Stimulated activated effector memory CD8-positive, alpha-beta T cell treated with anti-CD3 and anti-CD28 coated beads, Interleukin-12 subunit alpha, Interleukin-12 subunit beta, amount 100 ng/mL, for 72 hours (primary cell): Measurements from ENCODE around the gene UBAC2.

Source experiments
- ATAC-seq: fragments of 150-1000 bp; cut with Tn5 transposase; 2 replicates; pipeline ENCODE4 v1.10.0; 2021
- DNase-seq, 2 donors: peaks; one replicate each; pipeline ENCODE4 v3.0.0; 2021 to 2022; ENCODE audit warnings: low spot score in 2 of 2
- H3K27ac Mint-ChIP-seq: one replicate; pipeline ENCODE4 v1.8.0; 2022; ENCODE audit warnings: mild to moderate bottlenecking, mixed read lengths
- H3K36me3 Mint-ChIP-seq: one replicate; pipeline ENCODE4 v1.8.0; 2022; ENCODE audit warnings: mild to moderate bottlenecking, mixed read lengths
- H3K4me1 Mint-ChIP-seq: one replicate; pipeline ENCODE4 v1.8.0; 2022; ENCODE audit warnings: mixed read lengths
- H3K4me3 Mint-ChIP-seq: one replicate; pipeline ENCODE4 v1.8.0; 2022; ENCODE audit warnings: mild to moderate bottlenecking, mixed read lengths
- H3K9me3 Mint-ChIP-seq: one replicate; pipeline ENCODE4 v1.8.0; 2022; ENCODE audit warnings: mixed read lengths

The UBAC2 gene

DNA sequence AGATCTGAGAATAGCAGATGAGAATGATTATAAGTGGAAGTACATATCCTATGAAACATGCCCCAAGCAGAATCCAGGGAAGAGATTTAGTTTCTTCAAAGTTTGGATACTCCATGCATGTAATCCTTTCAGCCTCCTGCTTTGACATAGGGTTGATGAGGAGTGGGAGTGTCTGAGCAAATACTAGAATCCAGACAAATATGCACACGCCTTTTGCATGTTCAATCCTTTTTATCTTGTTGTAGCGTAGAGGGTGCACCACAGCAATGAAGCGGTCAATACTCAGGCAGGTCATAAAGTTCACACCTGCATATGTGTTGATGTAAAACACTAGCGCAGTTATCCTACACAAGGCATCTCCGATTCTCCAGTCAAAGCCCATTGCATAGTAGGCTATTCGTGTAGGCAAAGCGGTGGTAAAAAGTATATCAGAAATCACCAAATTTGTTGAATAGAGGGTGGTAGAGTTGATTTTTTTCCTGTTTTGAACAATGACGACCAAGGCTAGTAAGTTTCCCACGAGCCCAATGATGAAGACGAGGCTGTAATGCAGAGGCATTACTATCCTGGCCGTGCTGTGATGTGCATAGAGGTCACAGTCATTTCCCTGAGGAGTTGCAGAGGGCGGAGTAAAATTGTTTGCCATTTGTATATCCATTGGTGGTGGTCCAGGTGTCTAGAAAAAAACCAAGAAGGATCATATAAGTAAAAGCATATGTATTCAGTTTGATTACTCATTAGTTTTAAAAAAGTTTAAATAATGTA lies 95.0 kb downstream of the UBAC2 start:
- H3K4me1 Mint-ChIP-seq = peaks cover 67% of the 10 kb centered on the region
- H3K9me3 Mint-ChIP-seq = no peaks in the 10 kb centered on the region
- no peak for DNase-seq
- ATAC-seq = no peak
- peak overlapping the region; percentile 55 for H3K27ac Mint-ChIP-seq
- peaks cover 96% of the 10 kb centered on the region for H3K36me3 Mint-ChIP-seq
- peak overlapping the region; percentile 45 for H3K4me3 Mint-ChIP-seq

DNA sequence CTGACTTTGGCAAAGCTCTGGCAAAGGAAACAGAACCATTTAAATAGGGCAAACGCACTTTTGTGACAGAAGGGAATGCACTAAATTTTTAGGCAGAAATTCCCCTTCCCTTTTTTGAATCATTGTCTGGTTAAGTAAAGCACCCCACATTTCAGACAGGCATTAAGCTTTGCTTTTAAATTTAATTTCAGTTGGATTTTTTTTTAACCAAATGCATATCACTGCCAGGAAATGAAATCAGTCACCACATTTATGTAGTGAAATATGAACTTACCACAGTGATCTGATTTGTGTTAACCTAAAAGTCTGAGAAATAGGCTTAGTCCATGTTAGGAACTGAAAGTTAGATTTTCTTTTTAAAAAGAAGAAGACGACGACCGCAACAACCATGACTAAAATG lies 95.7 kb downstream of the UBAC2 start:
- peak overlapping the region; percentile 57 for H3K27ac Mint-ChIP-seq
- ATAC-seq (peak; percentile 86), DNase-seq (no peak)
- H3K4me3 Mint-ChIP-seq = peak overlapping the region; percentile 48
- no peaks in the 10 kb centered on the region for H3K9me3 Mint-ChIP-seq
- peaks cover 93% of the 10 kb centered on the region for H3K36me3 Mint-ChIP-seq
- H3K4me1 Mint-ChIP-seq = peaks cover 61% of the 10 kb centered on the region

DNA sequence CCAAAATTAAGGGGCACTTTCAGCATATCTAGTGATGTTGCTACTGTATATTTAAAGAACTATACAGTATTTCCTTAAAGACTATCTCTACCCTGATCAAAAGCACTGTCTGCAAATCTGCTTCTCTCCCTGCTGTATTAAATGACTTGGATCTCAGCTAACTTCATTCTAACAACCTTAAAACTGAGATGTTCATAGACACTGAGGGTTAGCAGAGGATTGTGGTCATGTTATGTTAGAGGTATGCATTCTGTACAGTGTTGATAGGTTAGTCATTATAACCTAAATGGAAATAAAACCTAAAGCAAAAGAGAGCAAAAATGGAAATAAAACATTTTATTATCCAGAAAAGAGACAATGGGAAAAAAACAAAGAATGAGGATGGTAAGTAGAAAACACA lies 96.7 kb downstream of the UBAC2 start:
- Mint-ChIP-seq H3K36me3 (peaks cover 95% of the 10 kb centered on the region), H3K4me1 (peaks cover 67% of the 10 kb centered on the region), H3K4me3 (peak overlapping the region; percentile 48), H3K27ac (peak overlapping the region; percentile 35), H3K9me3 (no peaks in the 10 kb centered on the region)
- ATAC-seq (peak; percentile 53), DNase-seq (no peak)

DNA sequence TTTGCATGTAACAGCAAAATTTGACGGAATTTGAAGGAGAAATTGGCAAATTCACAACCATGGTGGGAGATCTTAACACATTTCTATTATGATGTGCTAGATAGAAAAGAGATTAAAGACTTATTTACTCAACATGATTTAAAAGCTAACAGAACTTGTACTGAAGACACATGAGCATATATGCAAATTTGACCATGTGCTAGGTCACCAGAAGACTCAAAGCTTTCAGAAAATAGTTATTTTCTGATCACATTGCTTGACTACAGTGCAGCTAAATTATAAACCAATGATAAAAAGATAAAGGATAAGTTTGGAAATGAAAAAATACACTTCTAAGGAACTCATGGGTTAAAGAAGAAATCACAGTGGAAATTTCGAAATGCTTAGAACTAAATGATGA lies 97.4 kb downstream of the UBAC2 start:
- no peak for DNase-seq
- ATAC-seq = no peak
- Mint-ChIP-seq H3K9me3 (no peaks in the 10 kb centered on the region), H3K4me3 (peak overlapping the region; percentile 48), H3K36me3 (peaks cover 94% of the 10 kb centered on the region), H3K27ac (peak overlapping the region; percentile 35), H3K4me1 (peaks cover 69% of the 10 kb centered on the region)

DNA sequence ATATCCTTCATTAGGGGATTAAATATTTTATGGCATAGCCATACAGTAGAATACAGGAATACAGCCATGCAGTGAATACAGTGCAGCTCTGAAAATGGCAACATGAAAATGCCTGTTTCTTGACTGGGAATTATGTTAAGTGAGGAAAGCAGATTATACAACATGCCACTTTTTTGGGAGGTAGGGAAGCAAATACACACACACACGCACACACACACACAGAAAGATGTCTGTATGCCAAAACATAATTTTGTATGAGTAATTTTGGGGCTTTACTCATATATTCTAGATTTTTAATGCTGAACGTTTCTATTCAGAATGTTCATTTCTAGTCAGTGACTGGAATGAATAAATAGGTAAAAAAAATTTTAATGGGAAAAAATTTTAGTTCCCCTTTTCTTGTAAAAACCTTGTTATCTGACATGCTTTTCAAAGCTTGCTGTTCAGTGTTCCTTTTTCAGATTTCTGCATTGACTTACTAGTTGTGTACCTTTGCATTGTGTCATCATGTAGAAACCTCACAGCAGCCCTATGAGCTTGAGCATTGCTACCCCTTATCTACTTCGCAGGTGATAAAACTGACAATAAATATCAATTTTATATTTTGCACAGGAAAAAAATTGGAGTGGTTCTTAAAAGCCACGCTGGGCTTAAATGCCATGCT lies 98.7 kb downstream of the UBAC2 start:
- ATAC-seq (no peak), DNase-seq (no peak)
- Mint-ChIP-seq H3K27ac (peak overlapping the region; percentile 66), H3K4me1 (peaks cover 79% of the 10 kb centered on the region), H3K36me3 (peaks cover 93% of the 10 kb centered on the region), H3K4me3 (peak overlapping the region; percentile 46), H3K9me3 (no peaks in the 10 kb centered on the region)

DNA sequence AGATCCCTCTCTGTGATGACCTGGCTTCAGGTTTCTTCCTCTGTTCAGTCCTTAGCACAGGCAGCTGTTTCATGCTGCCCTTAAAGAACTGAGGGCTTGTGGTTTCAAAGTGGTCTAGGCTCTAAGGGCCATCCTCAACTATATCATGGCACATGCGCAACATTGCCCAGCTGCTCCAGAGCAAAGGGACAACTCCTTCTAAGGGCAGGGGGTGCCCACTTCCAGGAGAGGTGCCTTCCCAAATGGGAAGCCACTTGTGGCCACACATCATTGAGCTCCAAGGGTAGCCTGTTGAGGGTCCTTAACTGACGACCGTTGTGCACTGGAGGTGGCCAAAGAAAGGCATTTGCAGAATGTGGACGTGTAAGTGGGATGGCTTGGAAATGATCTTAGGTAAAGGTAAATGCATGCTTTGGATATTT lies 99.3 kb downstream of the UBAC2 start:
- no peaks in the 10 kb centered on the region for H3K9me3 Mint-ChIP-seq
- H3K4me3 Mint-ChIP-seq = peak overlapping the region; percentile 46
- ATAC-seq (no peak), DNase-seq (no peak)
- peaks cover 83% of the 10 kb centered on the region for H3K4me1 Mint-ChIP-seq
- H3K27ac Mint-ChIP-seq = peak overlapping the region; percentile 66
- H3K36me3 Mint-ChIP-seq = peaks cover 93% of the 10 kb centered on the region

DNA sequence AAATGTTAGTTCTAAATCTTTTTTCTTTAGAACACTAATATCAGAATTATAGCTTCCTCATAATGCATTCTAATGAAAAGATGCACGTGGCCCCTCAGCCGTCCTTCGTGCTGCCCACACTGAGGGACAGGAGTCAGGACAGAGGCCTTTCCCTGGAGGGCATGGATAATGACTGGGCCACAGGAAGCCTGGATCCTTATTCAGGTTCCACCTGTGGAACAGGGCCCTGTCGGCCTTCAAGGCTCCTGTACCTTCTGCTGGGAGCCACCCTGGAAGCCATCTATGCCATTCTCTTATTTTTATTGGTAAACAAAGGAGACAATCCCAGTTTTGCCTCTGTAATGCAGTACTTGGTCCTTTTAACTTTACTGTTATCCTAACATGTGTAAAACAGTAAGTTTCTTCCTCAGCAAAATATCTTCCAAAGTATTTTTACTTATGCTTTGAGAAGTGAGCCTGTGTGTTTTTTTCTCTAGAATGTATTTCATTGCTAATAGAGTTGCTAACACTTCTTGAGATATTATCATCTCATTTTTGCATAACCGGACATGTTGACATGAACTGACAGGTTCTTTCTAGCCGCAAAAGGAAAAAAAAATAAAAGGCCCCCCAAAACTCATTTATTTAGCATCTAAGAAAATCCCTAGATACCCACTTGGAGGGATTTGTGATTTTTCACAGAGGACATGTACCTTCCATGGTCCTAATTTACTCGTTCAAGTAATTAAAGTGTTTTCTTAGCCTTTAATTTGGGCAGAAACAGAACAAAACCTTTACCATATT lies 100.6 kb downstream of the UBAC2 start:
- Mint-ChIP-seq H3K27ac (peak overlapping the region; percentile 66), H3K36me3 (peaks cover 93% of the 10 kb centered on the region), H3K4me1 (peaks cover 77% of the 10 kb centered on the region), H3K9me3 (no peaks in the 10 kb centered on the region), H3K4me3 (peak overlapping the region; percentile 80)
- no peak for DNase-seq
- ATAC-seq = no peak

DNA sequence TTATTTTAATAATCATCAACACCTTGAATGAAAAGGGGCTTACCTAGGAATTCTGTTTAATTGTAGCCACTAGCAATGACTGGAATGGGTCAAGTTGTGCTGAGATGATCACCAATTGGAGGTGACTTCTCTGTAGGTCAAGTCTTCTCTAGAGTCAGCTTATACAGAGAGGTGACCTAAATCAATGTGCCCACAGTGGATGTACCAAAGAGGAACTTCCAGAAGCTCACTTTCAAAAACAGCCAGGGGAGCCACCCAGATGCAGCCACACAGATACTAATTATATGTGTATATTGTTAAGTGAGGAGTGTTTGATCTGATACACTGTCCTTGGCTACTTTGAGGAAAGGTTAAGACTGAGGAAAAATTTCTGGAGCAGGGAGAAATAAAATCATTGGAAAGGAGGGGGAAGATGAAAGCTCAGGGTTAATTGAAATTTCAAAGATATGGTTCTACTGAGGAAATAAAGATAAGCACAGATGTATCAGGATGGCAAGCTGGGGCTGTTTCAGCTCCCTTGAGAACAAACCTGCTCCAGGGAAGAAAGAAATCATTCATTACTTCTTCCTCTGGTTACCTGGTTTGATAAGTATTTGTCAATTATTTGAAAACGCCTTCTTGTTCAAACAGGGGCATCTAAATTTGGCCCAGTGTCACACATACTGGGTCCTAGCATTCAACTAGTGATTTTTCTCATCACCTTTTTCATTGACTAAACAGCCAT lies 101.4 kb downstream of the UBAC2 start:
- ATAC-seq (peak; percentile 16), DNase-seq (no peak)
- H3K9me3 Mint-ChIP-seq = no peaks in the 10 kb centered on the region
- H3K27ac Mint-ChIP-seq = peak overlapping the region; percentile 98
- H3K4me3 Mint-ChIP-seq = peak overlapping the region; percentile 80
- peaks cover 70% of the 10 kb centered on the region for H3K4me1 Mint-ChIP-seq
- H3K36me3 Mint-ChIP-seq = peaks cover 91% of the 10 kb centered on the region

DNA sequence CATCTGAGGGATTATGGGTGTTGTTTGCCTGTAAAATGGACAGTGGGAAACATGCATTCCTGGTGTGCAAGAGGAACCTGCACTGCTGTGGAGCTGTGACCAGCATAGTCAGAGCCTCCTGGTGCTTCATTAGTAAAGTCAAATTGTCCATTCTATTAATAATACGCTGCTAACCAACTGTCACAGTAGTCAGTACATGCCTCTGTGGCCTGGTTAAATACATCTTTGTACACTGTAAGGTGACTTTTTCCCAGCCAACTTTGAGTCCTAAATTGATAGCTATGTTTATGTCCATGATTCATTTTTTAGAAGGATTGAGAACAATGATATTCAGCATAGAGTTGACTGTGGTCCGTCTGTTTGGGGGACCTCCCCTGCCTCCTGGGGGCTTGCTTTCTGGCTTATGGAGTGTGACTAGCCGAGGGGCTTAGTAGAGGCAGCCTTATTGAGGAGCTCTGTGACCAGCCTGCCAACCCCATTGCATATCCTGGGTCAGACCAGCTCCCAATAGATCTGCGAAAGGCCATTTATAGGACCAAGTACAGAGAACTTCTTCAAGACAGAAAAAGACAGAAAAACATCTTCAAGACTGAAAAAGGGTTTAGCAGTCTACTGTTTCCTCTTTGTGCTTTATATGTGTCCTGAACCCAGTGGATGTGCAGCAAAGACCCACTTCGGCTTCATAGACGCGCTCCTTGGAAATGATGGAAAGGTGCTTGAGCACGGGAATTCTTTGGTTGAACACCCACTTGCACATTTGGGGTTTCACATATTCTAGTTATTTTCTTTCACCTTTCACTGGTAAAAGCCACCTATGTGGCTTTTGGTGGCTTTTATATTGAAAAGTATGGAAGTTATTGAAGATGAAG lies 102.2 kb downstream of the UBAC2 start:
- H3K4me3 Mint-ChIP-seq = peak overlapping the region; percentile 80
- peak overlapping the region; percentile 98 for H3K27ac Mint-ChIP-seq
- H3K36me3 Mint-ChIP-seq = peaks cover 91% of the 10 kb centered on the region
- H3K9me3 Mint-ChIP-seq = no peaks in the 10 kb centered on the region
- DNase-seq (no peak), ATAC-seq (no peak)
- H3K4me1 Mint-ChIP-seq = peaks cover 64% of the 10 kb centered on the region

DNA sequence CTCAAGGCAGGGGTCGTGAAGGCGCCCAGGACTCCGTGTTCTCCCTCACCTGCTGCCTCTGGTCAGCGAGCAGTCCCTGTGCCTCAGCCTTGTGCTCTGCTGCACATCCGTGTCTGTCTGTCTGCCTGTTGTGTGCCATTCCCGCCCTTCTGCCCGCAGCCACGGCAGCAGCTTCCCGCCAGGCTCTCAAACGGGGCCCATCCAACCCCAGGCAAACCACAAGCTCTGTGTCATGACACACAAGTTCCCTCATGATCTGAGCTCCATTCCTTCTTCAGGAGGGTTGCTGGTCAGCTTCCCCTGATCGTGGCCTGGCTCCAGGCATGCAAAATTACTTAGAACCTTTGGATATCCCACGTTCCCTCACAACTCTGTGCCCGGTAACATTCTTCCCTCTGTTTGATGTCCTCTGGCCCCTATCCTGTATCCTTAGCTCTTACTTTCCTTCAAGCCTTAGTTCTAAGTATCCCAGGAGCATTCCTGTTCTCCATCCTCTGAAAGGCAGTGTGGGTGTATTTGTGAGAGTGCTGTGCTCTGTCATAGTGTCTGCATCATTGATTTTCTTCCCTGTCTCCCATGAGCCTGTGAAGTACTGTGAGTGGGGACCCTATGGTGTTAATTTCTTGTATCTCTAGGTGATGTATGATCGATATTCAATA lies 103.3 kb downstream of the UBAC2 start:
- Mint-ChIP-seq H3K4me1 (peaks cover 63% of the 10 kb centered on the region), H3K36me3 (peaks cover 91% of the 10 kb centered on the region), H3K4me3 (peak overlapping the region; percentile 80), H3K27ac (peak overlapping the region; percentile 98), H3K9me3 (no peaks in the 10 kb centered on the region)
- ATAC-seq (no peak), DNase-seq (peak in 1 of 2 donors; percentile 61)

DNA sequence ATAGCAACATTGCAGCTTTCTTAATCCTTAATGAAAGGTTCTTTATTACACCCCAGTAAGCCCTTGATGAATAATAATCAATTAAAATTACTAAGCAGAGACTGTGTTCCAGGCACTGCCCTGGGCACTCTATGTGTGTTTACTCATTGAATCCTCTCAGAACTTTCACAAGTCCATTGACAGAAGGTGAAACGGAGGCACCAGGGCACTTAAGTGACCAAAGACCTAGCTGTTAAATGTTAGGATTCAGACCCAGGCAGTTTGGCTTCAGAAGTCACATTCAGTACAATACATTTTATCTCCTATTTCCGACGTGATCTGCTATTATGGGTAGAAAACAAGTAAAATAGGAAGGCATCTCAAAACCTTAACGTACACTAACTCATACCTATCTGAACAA lies 103.9 kb downstream of the UBAC2 start:
- ATAC-seq = no peak
- Mint-ChIP-seq H3K4me3 (peak overlapping the region; percentile 80), H3K9me3 (no peaks in the 10 kb centered on the region), H3K4me1 (peaks cover 63% of the 10 kb centered on the region), H3K36me3 (peaks cover 91% of the 10 kb centered on the region), H3K27ac (peak overlapping the region; percentile 98)
- peak in 1 of 2 donors; percentile 51 for DNase-seq

DNA sequence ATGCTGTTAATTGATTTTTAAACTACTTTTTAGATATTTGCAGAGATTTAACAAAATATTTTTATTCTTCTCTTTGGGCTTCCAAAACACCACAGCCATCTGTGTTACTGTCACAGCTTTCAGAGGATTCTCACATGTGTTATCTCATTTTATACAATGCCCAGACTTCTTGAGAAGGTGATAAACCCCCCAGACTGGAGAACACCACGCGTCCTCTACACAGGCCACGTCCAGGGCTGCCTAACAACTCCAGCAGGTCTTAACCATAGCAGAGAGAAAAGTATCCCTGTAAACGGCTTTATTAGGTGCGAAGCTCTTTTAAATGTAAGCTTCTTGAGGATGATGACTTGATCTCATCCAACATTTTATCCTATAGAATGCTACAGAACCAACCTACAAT lies 104.5 kb downstream of the UBAC2 start:
- H3K9me3 Mint-ChIP-seq = no peaks in the 10 kb centered on the region
- peaks cover 87% of the 10 kb centered on the region for H3K36me3 Mint-ChIP-seq
- ATAC-seq = no peak
- peak overlapping the region; percentile 98 for H3K27ac Mint-ChIP-seq
- peaks cover 63% of the 10 kb centered on the region for H3K4me1 Mint-ChIP-seq
- peak overlapping the region; percentile 80 for H3K4me3 Mint-ChIP-seq
- peak in 1 of 2 donors; percentile 47 for DNase-seq

DNA sequence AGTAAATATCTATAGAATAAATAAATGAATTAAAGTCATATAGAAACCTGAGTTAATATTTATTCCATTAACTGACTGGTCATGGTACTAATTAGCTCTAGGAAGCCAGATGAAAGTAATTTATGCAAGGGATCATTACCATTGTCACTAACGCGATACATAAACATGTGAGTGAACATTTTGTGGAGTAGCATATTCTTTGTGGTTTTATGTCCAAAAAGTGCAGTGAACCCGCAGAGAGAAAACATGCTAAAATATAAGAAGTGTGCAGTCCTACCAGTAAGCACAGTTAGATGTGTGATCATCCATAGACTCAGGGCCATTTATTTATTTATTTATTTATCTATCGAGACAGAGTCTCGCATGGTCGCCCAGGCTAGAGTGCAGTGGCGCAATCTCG lies 104.9 kb downstream of the UBAC2 start:
- H3K4me1 Mint-ChIP-seq = peaks cover 62% of the 10 kb centered on the region
- ATAC-seq (no peak), DNase-seq (no peak)
- peaks cover 83% of the 10 kb centered on the region for H3K36me3 Mint-ChIP-seq
- no peaks in the 10 kb centered on the region for H3K9me3 Mint-ChIP-seq
- H3K27ac Mint-ChIP-seq = peak overlapping the region; percentile 98
- peak overlapping the region; percentile 80 for H3K4me3 Mint-ChIP-seq

DNA sequence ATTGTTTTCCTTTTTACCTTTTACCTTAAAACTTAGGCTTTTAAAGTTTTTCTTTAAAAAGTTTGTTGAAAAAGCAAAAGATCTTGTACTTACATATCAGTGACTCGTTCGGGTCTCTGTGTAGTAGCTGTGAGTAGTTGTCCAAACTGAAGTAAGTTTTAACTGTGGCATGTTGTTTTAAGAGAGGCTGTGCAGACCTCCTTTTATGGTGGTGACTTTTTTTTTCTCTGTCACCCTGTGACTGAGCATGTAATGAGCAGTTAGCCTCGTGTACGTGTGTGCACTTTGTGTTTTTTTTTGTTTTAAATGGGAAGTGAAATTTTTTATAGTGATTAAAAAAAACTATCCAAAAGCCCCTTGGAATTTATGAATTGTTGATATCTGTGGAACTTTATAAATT lies 106.6 kb downstream of the UBAC2 start, which contains the start of gene GPR183:
TSS of gene GPR183 (minus strand) at position 153 of the 400 bp plus-strand sequence. CDS start 11,254 bp downstream, outside the sequence.
- peak; percentile 65 for ATAC-seq
- peak within 1 kb of the TSS; percentile 80 for H3K4me3 Mint-ChIP-seq
- peaks cover 72% of the 10 kb centered on the region for H3K4me1 Mint-ChIP-seq
- H3K27ac Mint-ChIP-seq = peak within 1 kb of the TSS; percentile 98
- peaks cover 71% of the 10 kb centered on the region for H3K36me3 Mint-ChIP-seq
- DNase-seq = peak in 1 of 2 donors; percentile 56
- H3K9me3 Mint-ChIP-seq = no peaks in the 10 kb centered on the region
